Measurements from ENCODE around the gene RAB35. TPM values are rescaled to one million over a fixed set of nuclear protein-coding genes. Genes with fewer than 3 reads are reported as not detected.

RAB35 gene
- total and polyA plus RNA-seq, 2 donors (not counting 1 experiment from before 2014, with no cell fraction given): 20.4 to 52.9 TPM

DNA sequence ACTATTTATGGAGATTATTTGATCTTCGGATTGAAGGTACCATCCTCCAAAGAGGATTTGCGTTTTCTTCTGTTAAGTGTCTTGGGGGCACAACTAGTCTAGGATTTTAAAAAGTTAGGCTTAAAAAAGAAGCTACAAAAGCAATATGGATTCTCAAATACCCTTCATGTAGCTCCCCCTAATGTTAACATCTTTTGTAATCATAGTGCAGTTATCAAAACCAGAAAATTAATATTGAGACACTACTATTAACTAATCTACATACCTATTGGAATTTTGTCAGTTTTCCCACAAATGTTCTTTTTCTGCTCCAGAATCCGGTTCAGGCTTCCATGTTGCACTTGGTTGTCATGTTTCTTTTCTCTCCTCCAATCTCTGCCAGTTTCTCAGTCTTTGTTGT lies 65.0 kb downstream of the RAB35 start:
- H3K4me3 Mint-ChIP-seq: no peak overlapping the region
- H3K4me1 ChIP-seq (ENCODE audit: control insufficient read depth in 2 of 2, insufficient read depth in 2 of 2, low read length in 2 of 2): no peaks in the 10 kb centered on the region
- ATAC-seq (ENCODE audit: low read depth) (no peak), DNase-seq (no peak)
- CTCF ChIA-PET: no interaction called here
- POLR2A ChIA-PET: no interaction called here
- H3K9me3 Mint-ChIP-seq (ENCODE audit: insufficient read depth): no peaks in the 10 kb centered on the region
- H3K4me1 Mint-ChIP-seq: no peaks in the 10 kb centered on the region
- intact Hi-C loops (cut with micrococcal nuclease): no loop called here
- no peaks in the 10 kb centered on the region for H4K20me1 ChIP-seq (ENCODE audit: control insufficient read depth, insufficient read depth, low read length, poor library complexity, severe bottlenecking)
- no peak overlapping the region for H3K9ac ChIP-seq (ENCODE audit: low read length)
- no peaks in the 10 kb centered on the region for H3K79me2 ChIP-seq (ENCODE audit: control insufficient read depth, insufficient read depth, low read length)
- whole genome bisulfite sequencing (ENCODE audit: insufficient coverage): no CpG with 5 or more reads among the region's 3 CpGs
- H2AFZ ChIP-seq (ENCODE audit: insufficient read depth, low read depth, low read length, poor library complexity, severe bottlenecking): no peak overlapping the region
- H3K9me3 ChIP-seq (ENCODE audit: control extremely low read depth in 1 of 3, control insufficient read depth in 2 of 3, insufficient read depth in 1 of 3, low read length in 2 of 3): no peaks in the 10 kb centered on the region
- no peaks in the 10 kb centered on the region for H3K27me3 ChIP-seq (replicated peaks in 1 of 4; ENCODE audit: control extremely low read depth in 1 of 4, control insufficient read depth in 3 of 4, insufficient read depth in 4 of 4, low read length in 3 of 4)
- no peaks in the 10 kb centered on the region for H3K27me3 Mint-ChIP-seq
- TF ChIP-seq, protein P1, sequence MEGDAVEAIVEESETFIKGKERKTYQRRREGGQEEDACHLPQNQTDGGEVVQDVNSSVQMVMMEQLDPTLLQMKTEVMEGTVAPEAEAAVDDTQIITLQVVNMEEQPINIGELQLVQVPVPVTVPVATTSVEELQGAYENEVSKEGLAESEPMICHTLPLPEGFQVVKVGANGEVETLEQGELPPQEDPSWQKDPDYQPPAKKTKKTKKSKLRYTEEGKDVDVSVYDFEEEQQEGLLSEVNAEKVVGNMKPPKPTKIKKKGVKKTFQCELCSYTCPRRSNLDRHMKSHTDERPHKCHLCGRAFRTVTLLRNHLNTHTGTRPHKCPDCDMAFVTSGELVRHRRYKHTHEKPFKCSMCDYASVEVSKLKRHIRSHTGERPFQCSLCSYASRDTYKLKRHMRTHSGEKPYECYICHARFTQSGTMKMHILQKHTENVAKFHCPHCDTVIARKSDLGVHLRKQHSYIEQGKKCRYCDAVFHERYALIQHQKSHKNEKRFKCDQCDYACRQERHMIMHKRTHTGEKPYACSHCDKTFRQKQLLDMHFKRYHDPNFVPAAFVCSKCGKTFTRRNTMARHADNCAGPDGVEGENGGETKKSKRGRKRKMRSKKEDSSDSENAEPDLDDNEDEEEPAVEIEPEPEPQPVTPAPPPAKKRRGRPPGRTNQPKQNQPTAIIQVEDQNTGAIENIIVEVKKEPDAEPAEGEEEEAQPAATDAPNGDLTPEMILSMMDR (IDR thresholded peaks at IDR 0.05): no peak
- TF ChIP-seq EZH2 (IDR thresholded peaks at IDR 0.05; ENCODE audit: borderline replicate concordance, insufficient read depth, low read depth, low read length, poor library complexity, severe bottlenecking): no peak
- H3K4me2 ChIP-seq (replicated peaks; ENCODE audit: low read depth, low read length, poor library complexity, severe bottlenecking): no peak overlapping the region
- no peak overlapping the region for H3K27ac Mint-ChIP-seq
- no peaks in the 10 kb centered on the region for H3K36me3 ChIP-seq (replicated peaks in 1 of 2; ENCODE audit: control extremely low read depth in 1 of 2, control insufficient read depth in 1 of 2, extremely low read depth in 1 of 2, insufficient read depth in 2 of 2, low read length in 1 of 2)
- no peak overlapping the region for H3K27ac ChIP-seq (ENCODE audit: low read length in 2 of 2)
- no peak overlapping the region for H3K4me3 ChIP-seq (ENCODE audit: control extremely low read depth in 1 of 5, extremely low read depth in 1 of 5, insufficient read depth in 1 of 5, low read depth in 2 of 5, low read length in 4 of 5)

DNA sequence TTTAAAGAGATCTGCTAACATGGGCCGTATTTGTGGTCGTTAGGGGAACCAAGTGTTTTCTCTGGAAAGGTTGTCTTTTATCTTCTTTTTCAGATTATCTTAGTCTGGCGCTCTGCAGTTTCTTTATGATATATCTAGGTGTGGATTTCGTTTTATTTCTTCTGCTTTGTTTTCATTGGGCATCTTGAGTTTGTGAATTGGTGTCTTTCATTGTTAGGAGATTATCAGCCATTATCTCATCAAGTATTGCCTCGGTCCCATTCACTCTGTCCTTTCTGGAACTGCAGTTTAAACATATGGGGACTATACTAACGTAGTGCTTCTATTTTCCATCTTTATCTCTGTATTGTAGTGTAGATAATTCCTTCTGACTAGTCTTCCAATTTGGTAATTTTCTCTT lies 67.1 kb downstream of the RAB35 start:
- TF ChIP-seq EZH2 (IDR thresholded peaks at IDR 0.05; ENCODE audit: borderline replicate concordance, insufficient read depth, low read depth, low read length, poor library complexity, severe bottlenecking): no peak
- TF ChIP-seq, protein P1 (IDR thresholded peaks at IDR 0.05): no peak
- H3K27me3 ChIP-seq (replicated peaks in 1 of 4; ENCODE audit: control extremely low read depth in 1 of 4, control insufficient read depth in 3 of 4, insufficient read depth in 4 of 4, low read length in 3 of 4): no peaks in the 10 kb centered on the region
- Mint-ChIP-seq H3K27me3 (no peaks in the 10 kb centered on the region), H3K4me1 (no peaks in the 10 kb centered on the region), H3K9me3 (ENCODE audit: insufficient read depth) (no peaks in the 10 kb centered on the region), H3K27ac (no peak overlapping the region), H3K4me3 (no peak overlapping the region)
- no peak overlapping the region for H3K9ac ChIP-seq (ENCODE audit: low read length)
- POLR2A ChIA-PET: no interaction called here
- no peak overlapping the region for H3K27ac ChIP-seq (ENCODE audit: low read length in 2 of 2)
- ATAC-seq (ENCODE audit: low read depth): no peak
- no CpG with 5 or more reads among the region's 6 CpGs for WGBS (ENCODE audit: insufficient coverage)
- no peaks in the 10 kb centered on the region for H4K20me1 ChIP-seq (ENCODE audit: control insufficient read depth, insufficient read depth, low read length, poor library complexity, severe bottlenecking)
- H3K4me1 ChIP-seq (ENCODE audit: control insufficient read depth in 2 of 2, insufficient read depth in 2 of 2, low read length in 2 of 2): no peaks in the 10 kb centered on the region
- no peak overlapping the region for H3K4me2 ChIP-seq (replicated peaks; ENCODE audit: low read depth, low read length, poor library complexity, severe bottlenecking)
- no peaks in the 10 kb centered on the region for H3K79me2 ChIP-seq (ENCODE audit: control insufficient read depth, insufficient read depth, low read length)
- CTCF ChIA-PET: no interaction called here
- no peaks in the 10 kb centered on the region for H3K36me3 ChIP-seq (replicated peaks in 1 of 2; ENCODE audit: control extremely low read depth in 1 of 2, control insufficient read depth in 1 of 2, extremely low read depth in 1 of 2, insufficient read depth in 2 of 2, low read length in 1 of 2)
- no peaks in the 10 kb centered on the region for H3K9me3 ChIP-seq (ENCODE audit: control extremely low read depth in 1 of 3, control insufficient read depth in 2 of 3, insufficient read depth in 1 of 3, low read length in 2 of 3)
- no peak overlapping the region for H2AFZ ChIP-seq (ENCODE audit: insufficient read depth, low read depth, low read length, poor library complexity, severe bottlenecking)
- no peak overlapping the region for H3K4me3 ChIP-seq (ENCODE audit: control extremely low read depth in 1 of 5, extremely low read depth in 1 of 5, insufficient read depth in 1 of 5, low read depth in 2 of 5, low read length in 4 of 5)
- DNase-seq: no peak
- intact Hi-C loops (cut with micrococcal nuclease): no loop called here
